IPS-11a (cell line): ENCODE results near the gene INKA1.
A peak's percentile ranks its signal among the peaks of the same experiment; 100 is the strongest.
"Not testable (repeated sequence)": the region's sequence is repeated elsewhere in the genome, so short reads cannot be mapped to it uniquely, and the experiment has no call there.

Experiments used
- H3K4me3 ChIP-seq: one replicate; pipeline ENCODE4 v1.5.1; 2013; ENCODE audit warnings: low read depth, low read length, control low read depth

The INKA1 gene

DNA sequence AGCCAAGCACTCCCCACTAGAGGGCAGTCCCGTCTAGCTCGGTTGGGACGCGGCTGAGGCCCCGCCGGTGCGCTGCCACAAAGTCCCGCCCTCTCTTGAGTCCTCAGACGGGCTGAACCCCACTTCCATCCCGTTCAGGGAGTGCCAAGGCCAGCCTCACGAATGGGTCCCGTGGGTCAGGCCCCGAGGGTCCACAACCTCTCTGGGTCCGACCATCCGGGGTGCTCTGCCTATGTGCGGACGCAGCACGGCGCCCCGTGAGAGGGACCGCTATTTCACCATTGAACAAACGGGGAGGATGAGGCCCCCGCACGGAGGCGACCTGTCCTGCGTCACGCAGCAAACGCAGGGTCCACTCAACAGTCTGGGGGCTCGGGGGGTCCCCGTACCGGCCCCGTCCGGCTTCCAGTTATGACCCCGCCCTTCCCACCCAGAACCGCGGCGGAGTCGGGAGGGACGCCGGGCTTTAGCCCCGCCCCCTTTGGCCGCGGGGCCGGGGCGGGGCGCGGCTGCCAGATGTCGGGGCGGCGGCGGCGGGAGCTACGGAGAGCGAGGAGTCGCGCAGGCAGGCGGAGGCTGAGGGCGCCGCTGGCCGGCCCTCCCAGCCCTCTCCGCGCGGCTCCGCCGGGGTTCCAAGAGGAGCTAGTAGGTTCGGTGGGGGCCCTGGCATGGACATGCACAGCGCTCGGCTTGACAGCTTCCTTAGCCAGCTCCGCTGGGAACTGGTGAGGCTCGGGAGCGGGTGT lies at the start of gene INKA1:
INKA1 (plus strand) TSS at position 543 of the 746 bp plus-strand sequence; CDS start at position 675, 132 bp downstream.
- H3K4me3 ChIP-seq = peak within 1 kb of the TSS; percentile 74

DNA sequence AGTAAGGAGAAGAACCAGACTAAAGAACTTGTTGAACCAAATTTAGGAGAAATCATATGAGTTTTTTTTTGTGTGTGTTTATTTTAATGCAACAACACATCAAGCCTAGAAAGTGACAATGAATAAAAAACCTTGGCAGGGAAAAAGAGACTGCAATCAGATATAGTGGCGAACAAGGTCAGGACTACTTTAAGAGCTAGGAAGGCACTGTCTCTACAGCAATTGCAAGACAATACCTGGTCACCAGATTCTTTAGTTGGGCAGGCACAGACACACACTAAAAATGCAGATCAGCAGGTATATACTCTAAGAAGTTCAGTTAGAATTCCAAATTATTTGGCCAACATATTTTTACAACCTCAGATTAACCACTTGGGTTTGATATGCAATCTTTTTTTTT lies 48.5 kb upstream of the INKA1 start:
- H3K4me3 ChIP-seq = no peak overlapping the region

DNA sequence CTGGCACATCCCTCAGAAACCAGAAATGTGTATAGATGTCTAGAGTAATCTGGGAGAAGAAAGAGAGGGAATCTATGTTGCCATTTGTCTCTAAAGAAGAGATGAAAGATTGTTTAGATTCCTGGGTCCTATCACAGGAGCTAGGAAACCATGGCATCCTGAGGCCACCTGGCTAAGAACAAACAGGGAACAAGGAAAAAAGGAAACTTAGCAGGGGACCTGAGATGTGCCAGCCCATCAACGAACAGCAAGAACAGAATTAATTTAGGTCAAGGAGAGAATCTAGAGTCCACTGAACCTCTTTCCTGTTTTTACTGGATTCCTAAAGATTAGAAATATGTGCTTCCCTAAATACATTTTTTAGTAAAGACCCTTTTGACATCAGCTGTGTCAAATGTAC lies 47.0 kb upstream of the INKA1 start:
- no peak overlapping the region for H3K4me3 ChIP-seq

DNA sequence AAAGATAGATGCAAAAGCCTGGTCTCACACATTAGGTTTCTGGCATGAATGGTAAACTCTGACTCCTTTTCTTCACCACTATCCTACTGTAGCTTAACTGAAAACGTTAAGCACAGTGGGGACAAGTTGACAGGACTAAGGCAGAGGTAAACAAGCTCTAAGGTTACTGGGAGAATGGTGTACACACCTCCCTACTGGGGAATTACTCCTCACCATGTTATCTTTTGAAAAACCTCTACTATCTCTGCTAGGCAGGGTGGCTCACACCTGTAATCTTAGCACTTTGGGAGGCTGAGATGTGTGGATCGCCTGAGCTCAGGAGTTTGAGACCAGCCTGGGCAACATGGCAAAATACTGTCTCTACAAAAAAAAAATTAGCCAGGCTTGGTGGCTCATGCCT lies 45.9 kb upstream of the INKA1 start:
- no peak overlapping the region for H3K4me3 ChIP-seq

DNA sequence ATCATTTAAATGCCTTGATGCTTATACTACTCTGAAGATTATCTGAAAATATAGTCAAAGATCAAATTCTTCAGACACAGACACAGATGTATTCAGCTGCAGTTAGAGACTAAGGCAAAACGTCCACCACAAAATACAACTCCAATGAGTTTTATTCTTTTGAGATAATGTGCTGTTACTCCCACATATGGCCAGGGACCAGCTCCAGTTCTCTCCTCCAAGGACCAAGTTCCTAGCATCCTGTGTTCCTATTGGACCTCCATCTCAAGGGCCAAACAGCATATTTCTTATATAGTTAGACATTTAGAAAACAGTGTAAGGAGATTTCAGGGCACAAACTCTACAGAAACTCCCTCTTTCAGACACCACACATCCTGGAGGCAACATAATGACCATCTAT lies 43.8 kb upstream of the INKA1 start:
- no peak overlapping the region for H3K4me3 ChIP-seq

DNA sequence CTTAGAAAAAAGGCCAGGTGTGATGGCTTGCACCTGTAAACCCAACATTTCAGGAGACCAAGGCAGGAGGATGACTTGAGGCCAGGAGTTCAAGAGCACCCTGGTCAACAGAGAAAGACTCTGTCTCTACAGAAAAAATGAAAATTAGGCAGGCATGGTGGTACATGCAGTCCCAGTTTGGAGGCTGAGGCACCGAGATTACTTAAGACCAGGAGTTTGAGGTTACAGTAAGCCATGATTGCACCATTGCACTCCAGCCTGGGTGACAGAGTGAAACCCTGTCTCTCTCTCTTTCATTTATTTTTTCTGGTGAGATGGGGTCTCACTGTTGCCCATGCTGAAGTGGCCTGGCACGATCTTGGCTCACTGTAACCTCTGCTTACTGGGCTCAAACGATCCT lies 41.4 kb upstream of the INKA1 start:
- no peak overlapping the region for H3K4me3 ChIP-seq

DNA sequence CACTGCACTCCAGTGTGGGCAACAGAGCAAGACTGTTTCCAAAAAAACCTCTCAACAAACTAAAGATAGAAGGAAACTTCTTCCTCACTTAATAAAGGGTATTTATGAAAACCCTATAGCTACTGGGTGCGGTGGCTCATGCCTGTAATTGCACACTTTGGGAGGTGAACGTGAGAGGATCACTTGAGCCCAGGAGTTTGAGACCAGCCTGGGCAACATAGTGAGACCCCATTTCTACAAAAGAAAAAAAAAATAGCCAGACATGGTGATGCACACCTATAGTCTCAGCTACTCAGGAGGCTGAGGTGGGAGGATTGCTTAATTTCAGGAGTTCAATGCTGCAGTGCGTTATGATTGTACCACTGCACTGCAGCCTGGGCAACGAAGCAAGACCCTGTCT lies 39.1 kb upstream of the INKA1 start:
- H3K4me3 ChIP-seq = no peak overlapping the region

DNA sequence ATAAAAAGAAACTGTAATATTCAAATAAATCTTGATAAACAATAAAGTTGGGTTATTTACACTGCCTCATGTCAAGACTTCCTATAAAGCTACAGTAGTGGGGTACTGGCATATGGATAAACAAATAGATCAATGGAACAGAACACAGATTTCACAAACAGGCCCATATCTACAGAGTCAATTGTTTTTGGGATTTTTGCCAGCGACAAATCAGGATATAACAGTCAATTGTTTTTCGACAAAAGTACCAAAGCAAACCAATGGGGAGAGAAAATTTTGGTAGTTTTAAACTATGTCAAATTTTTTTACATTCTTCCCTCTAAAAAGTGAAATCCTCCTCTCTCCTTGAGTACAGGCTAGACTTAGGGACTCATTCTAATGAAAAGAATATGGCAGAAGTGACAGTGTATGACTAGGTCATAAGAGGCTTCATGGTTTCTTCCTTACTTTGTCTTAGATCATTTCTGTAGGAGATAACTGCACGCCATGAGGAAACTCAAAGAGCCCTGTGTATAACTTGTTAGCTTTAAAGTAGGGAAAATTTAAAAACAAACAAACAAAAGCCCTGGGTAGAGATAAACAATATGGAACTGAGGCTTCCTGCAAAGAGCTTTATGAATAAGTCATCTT lies 33.7 kb upstream of the INKA1 start:
- H3K4me3 ChIP-seq = no peak overlapping the region

DNA sequence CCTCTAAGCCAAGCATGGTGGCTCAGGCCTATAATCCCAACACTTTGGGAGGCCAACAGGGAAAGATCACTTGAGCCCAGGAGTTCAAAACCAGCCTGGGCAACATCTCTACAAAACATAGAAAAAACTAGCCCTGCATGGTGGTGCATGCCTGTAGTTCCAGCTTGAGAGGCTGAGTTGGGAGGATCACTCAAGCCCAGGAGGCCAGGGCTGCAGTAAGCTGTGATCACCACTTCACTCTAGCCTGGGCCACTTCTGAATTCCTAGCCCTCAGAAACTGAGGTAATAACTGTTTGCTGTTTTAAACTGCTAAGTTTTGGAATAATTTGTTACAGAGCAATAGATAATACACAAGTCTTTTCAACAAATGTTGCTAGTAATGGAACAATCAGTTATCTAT lies 33.1 kb upstream of the INKA1 start:
- no peak overlapping the region for H3K4me3 ChIP-seq

DNA sequence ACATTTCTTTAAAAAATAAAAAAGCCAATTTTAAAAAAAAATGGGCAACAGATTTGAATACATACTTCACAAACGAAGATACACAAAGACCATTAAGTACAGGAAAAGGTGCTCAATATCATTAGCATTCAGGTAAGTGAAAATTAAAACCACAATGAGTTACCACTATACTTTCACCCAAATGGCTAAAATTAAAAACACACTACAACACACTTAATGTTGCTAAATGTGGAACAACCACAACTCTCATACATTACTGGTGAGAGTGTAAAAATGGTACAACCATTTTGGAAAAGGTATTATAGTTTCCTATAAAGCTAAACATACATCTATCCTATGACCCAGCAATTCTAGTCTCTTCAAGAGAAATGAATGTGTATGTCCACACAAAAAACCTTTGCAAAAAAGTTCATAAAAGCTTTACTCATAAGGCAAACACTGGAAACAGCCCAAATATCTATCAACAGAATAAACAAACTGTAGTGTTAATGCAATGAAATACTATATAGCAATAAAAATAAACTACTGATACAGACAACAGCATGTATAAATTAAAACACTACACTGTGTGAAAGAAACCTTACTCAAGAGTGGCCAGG lies 31.6 kb upstream of the INKA1 start:
- no peak overlapping the region for H3K4me3 ChIP-seq

DNA sequence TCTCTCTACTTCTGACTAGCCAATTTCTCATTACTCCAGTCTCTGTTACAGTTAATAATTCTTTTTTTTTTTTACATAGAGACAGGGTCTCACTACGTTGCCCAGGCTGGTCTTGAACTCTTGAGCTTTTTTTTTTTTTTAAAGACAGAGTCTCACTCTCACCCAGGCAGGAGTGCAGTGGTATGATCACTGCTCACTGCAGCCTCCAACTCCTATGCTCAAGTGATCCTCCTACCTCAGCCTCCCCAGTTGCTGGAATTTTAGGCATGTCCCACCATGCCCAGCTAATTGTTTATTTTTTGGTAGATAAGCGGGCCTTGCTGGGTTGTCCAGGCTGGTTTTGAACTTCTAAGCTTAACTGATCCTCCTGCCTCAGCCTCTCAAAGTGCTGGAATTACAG lies 30.4 kb upstream of the INKA1 start:
- no peak overlapping the region for H3K4me3 ChIP-seq

DNA sequence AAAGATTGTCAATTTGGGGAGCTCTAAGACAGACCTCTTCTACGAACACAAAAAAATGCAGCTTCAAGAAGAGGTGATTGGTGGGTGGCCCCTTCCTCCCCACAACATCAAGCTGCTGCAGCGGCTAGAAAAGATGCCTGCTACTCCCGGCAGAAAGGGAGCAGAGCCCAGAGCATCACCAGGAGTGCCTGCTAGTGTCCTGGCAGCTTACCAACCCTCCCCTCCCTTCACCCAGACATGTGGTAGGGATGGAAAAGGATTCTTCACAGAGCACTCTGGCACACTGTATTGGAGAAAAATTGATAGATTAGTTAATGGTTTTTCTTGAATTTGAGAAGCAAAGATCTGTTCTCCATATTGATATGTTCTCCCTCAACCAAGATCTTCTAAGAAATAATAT lies 27.5 kb upstream of the INKA1 start:
- H3K4me3 ChIP-seq = no peak overlapping the region

DNA sequence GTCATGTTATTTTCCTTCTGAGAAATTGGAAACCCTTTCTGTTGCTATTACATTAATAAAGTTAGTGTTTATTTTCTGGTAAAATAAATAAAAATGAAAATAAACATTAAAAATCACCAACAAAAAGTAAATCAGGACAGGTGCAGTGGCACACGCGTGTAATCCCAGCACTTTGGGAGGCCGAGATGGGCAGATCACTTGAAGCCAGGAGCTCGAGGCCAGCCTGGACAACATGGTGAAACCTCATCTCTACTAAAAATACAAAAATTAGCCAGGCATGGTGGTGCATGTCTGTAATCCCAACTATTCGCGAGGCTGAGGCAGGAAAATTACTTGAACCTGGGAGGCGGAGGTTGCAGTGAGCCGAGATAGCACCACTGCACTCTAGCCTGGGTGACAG lies 27.0 kb upstream of the INKA1 start:
- H3K4me3 ChIP-seq = not testable (repeated sequence)

DNA sequence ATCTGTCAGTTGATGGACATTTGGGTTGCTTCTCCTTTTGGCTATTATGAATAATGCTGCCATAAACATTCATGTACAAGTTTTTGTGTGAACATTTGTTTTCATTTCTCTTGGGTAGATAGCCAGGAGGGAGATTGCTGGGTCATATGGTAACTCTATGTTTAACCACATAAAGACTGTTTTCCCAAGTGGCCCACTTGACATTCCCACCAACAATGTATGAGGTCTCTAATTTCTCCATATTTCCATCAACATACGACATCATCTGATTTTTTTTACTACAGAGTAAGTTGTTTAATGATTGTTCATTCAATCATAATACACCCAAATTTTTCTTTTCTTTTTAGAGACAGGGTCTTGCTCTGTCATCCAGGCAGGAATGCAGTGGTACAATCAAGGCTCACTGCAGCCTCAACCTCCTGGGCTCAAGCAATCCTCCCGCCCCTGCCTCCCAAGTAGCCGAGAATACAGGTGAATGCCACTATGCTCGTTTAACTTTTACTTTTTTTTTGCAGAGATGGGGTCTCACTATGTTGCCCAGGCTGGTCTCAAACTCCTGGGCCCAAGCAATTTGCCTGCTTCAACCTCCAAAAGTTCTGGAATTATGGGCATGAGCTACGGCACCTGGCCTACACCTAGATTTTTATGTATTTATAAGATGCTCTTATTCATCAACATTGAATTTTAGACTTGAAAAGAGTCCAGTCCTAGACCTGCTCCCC lies 23.5 kb upstream of the INKA1 start:
- H3K4me3 ChIP-seq = no peak overlapping the region

DNA sequence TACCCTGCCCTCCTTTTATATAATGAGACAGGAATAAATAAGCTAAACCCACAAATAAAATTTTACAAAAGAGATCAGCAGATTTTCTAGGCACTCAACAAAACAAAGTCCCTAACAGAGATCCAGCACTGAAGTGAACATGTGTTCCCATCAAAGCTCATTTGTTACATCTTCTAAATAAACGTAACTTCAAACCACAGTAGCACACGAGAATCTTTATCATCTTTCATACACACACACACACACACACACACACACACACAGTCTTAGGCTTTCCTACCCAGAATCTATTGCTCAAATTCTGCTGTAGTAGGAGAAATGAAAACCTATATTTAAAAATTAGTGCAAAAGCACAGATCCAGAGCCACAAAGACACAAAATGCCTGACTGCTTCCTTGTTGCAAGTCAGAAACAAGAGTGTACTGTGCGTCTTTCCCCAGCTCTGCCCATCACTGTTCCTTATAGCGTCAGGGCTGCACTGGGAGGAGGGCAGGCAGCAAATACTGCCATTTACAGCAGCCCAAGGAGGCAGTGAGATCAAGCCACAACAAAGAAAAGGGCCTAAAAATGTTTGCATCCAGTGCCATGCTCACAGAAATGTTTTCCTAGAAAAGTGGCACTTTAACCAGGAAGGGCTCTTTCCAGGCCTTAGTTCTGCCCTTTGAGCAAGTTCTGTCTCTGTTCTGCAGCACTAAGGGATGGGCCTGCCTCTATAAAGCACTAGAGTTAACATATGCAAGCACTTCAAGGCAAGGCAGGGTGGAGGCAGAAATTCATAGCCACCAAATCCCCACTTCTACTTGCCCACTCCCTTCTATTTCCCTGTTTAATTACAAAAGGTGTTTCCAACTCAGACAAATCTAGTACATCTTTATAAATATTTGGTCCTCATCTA lies 22.7 kb upstream of the INKA1 start:
- H3K4me3 ChIP-seq = no peak overlapping the region

DNA sequence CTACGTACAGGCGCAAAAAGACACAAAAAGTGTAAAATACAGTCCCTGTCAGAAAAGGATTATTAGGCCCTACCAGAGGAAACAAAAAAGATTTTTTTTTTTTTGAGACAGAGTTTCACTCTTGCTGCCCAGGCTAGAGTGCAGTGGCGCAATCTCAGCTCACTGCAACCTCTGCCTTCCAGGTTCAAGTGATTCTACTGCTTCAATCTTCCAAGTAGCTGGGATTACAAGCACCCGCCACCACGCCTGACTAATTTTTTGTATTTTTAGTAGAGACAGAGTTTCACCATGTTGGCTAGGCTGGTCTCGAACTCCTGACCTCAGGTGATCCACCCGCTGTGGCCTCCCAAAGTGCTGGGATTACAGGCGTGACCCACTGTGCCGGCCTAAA lies 22.1 kb upstream of the INKA1 start:
- H3K4me3 ChIP-seq = not testable (repeated sequence)

DNA sequence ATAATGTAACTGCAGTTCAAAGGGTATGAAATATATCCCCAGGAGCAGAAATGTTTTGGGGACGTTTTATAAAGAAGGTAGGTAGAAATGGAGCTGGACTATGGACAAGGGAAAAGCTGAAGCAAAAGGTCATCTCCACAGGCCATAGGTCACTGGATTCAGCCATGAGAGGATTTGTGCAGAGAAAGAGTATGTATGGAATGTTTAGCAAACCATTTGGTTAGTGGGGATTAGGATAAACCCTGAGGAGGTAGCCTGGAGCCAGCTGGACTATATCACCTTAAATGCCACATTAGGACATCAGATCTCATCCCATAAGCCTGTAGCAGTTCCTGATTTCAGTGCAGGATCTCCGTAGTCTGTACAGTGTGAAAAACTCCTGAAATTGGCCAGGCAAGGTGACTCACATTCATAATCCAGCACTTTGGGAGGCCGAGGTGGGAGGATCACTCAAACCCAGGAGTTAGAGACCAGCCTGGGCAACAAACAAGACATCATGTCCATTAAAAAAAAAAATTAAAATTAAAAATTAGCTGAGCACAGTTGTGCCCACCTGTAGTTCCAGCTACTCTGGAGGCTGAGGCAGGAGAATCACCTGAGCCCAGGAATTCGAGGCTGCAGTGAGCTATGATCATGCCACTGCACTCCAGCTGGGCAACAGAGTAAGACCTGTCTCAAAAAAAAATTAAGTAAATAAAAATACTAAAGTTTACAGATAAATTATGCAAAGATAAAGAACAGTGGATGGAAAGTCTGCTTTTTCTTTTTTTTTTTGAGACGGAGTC lies 21.5 kb upstream of the INKA1 start:
- no peak overlapping the region for H3K4me3 ChIP-seq

DNA sequence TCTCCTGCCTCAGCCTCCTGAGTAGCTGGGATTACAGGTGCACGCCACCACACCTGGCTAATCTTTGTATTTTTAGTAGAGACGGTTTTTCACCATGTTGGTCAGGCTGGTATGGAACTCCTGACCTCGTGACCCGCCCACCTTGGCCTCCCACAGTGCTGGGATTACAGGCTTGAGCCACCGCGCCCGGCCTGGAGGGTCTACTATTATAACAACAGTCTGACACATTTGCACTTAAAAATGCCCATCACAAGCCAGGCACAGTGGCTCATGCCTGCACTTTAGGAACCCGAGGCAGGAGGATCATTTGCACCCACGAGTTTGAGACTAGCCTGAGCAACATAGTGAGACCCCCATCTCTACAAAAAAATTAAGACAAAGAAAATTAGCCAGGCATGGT lies 20.8 kb upstream of the INKA1 start:
- H3K4me3 ChIP-seq = not testable (repeated sequence)

DNA sequence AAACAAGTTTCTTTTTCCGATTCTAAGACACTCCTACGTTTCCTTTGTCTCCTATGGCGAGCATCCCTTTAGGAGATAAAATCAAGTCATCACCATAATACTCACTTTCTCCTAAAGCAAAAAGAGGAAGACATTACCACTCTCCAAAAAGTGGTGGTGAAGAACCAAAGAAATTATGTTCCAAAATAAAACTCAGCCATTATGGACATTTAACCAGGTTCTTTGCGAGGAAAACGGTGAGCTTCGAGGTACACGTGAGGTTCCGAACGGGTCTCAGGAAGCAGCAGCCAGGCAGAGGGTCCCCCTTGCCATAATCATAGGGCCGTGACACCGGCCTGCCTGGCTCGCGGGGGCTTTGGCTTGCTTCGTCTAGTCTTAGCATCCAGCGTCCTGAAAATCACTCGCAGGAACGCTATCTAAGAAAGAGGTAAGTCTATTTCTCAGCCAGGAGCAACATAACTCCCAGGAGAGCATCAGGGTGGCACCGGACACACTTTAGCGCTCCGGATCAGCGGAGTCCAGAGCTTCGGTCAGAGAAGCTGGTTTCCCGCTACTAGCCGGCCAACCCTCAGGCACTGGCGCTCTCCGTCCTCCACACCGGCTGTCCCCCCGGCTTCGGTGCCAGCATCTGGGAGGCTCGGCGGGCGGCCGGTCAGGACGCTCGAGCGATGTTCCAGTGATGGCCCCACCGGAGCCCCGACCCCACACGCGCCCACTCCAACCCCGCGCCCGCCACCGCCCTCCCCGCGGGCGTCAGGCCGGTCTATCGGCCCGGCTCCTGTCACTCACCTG lies 17.3 kb upstream of the INKA1 start:
- H3K4me3 ChIP-seq = peak overlapping the region; percentile 82
